Measurements from ENCODE around the gene PDSS2. TPM values are rescaled to one million over a fixed set of nuclear protein-coding genes. Genes with fewer than 3 reads are reported as not detected.
"Not testable (repeated sequence)": the region's sequence is repeated elsewhere in the genome, so short reads cannot be mapped to it uniquely, and the experiment has no call there.

PDSS2 gene
- total and polyA plus RNA-seq, 7 donors, result 9.4 to 18.5 (median 11.1) TPM

DNA sequence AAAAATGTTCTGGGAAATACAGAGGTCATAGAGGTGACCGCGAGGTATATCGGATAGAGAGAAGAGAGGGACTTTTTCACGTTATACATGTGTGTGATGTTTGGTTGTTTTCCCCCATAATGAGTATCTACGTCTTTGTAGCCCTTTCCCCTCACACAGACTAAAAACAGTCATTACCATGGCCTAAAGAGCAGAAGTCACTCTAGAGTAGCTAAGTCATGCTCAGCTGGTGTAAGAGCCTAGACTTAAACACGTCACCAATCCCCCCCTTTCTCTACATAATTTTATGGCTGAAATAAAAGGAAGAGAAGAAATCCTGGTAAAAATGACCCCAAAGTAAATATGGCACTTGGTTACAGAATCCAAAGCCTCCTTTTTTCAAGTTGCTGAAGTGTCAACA is 338.1 kb downstream of the PDSS2 start:
- Histone ChIP-seq H3K27ac (no peak overlapping the region), H3K36me3 (no peaks in the 10 kb centered on the region), H3K4me1 (peaks cover 0 to 6% (median 5%) of the 10 kb centered on the region in 4 donors), H3K4me3 (no peak overlapping the region), H3K27me3 (peaks cover 5 to 27% (median 7%) of the 10 kb centered on the region in 3 donors), H3K9me3 (no peaks in the 10 kb centered on the region)
- WGBS, 2 donors, result 90 to 93% methylated on average over 6 of the region's 6 CpGs
- TF ChIP-seq EP300 (IDR thresholded peaks at IDR 0.05) (no peak), POLR2AphosphoS5 (IDR thresholded peaks at IDR 0.05) (no peak), POLR2A (IDR thresholded peaks at IDR 0.05) (no peak)
- TF ChIP-seq, protein P1, sequence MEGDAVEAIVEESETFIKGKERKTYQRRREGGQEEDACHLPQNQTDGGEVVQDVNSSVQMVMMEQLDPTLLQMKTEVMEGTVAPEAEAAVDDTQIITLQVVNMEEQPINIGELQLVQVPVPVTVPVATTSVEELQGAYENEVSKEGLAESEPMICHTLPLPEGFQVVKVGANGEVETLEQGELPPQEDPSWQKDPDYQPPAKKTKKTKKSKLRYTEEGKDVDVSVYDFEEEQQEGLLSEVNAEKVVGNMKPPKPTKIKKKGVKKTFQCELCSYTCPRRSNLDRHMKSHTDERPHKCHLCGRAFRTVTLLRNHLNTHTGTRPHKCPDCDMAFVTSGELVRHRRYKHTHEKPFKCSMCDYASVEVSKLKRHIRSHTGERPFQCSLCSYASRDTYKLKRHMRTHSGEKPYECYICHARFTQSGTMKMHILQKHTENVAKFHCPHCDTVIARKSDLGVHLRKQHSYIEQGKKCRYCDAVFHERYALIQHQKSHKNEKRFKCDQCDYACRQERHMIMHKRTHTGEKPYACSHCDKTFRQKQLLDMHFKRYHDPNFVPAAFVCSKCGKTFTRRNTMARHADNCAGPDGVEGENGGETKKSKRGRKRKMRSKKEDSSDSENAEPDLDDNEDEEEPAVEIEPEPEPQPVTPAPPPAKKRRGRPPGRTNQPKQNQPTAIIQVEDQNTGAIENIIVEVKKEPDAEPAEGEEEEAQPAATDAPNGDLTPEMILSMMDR (IDR thresholded peaks at IDR 0.05), result no peak
- no peak for DNase-seq
- intact Hi-C loops (cut with DNase I), result no loop called here

DNA sequence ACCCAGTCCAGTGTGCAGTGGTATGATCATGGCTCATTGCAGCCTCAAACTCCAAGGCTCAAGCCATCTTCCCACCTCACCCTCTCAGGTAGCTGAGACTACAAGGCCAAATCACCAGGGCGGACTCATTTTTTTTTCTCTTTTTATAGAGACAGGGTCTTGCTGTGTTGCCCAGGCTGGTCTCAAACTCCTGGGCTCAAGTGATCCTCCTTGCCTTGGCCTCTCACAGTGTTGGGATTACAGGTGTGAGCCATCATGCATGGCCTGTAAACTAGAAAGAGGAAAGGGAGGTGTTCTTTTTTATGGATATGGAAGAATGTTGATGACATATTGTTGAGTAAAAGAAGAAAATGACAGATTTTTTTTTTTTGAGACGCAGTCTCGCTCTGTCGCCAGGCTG is 339.0 kb downstream of the PDSS2 start:
- TF ChIP-seq EP300 (IDR thresholded peaks at IDR 0.05), result no peak
- TF ChIP-seq, protein P1 (IDR thresholded peaks at IDR 0.05), result no peak
- no peak for TF ChIP-seq POLR2AphosphoS5 (IDR thresholded peaks at IDR 0.05)
- TF ChIP-seq POLR2A (IDR thresholded peaks at IDR 0.05), result no peak
- WGBS, 2 donors, result 88 to 97% methylated on average over 4 of the region's 4 CpGs
- Histone ChIP-seq H3K36me3 (no peaks in the 10 kb centered on the region), H3K27ac (no peak overlapping the region), H3K9me3 (no peaks in the 10 kb centered on the region), H3K4me1 (peaks cover 0 to 14% (median 10%) of the 10 kb centered on the region in 4 donors), H3K4me3 (no peak overlapping the region), H3K27me3 (peaks cover 5 to 30% (median 7%) of the 10 kb centered on the region in 3 donors)
- intact Hi-C loops (cut with DNase I), result no loop called here
- no peak for DNase-seq

DNA sequence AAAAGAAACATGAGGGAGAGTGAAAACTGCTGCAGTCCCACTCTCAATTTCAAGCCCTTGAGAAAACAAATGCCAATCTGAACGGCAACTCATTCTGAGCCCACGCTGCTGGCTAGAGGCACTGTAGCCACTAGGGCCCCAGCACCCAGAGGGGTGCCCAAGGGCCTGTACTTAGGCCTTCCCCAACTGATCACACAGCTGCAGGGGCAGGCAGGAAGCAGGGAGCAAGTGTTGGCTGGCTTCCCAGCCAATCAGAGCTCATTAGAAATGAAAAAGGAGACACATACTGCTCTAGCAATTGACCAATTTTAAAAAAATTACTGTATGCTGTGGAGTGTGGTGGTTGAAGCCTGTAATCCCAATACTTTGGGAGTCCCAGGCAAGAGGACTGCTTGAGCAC is 340.4 kb downstream of the PDSS2 start:
- DNase-seq, result no peak
- Histone ChIP-seq H3K4me1 (peaks cover 0 to 15% (median 11%) of the 10 kb centered on the region in 4 donors), H3K36me3 (no peaks in the 10 kb centered on the region), H3K4me3 (no peak overlapping the region), H3K27me3 (peaks cover 5 to 30% (median 7%) of the 10 kb centered on the region in 3 donors), H3K9me3 (no peaks in the 10 kb centered on the region), H3K27ac (no peak overlapping the region)
- TF ChIP-seq POLR2A (IDR thresholded peaks at IDR 0.05) (no peak), EP300 (IDR thresholded peaks at IDR 0.05) (no peak), POLR2AphosphoS5 (IDR thresholded peaks at IDR 0.05) (no peak)
- TF ChIP-seq, protein P1 (IDR thresholded peaks at IDR 0.05), result no peak
- intact Hi-C loops (cut with DNase I), result loop anchor here (10.0 kb wide), 2 partner anchors 784 to 1976 kb away; partner anchors contain the start of genes CEP57L1 and SESN1
- WGBS, 2 donors, result 74 to 82% methylated on average over 2 of the region's 2 CpGs

DNA sequence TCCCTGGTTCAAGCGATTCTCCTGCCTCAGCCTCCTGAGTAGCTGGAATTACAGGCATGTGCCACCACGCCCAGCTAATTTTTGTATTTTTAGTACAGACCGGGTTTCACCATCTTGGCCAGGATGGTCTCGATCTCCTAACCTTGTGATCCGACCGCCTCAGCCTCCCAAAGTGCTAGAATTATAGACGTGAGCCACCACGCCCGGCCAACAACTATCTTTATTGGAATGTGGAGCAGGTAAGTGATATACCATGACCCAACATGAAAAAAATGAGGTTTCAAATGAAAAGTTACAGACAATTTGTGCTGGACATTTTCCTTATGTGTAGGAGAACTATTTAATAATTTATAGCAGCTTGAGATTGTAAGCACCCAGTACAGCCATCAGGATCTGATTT is 340.8 kb downstream of the PDSS2 start:
- intact Hi-C loops (cut with DNase I), result loop anchor here (10.0 kb wide), 2 partner anchors 784 to 1976 kb away; partner anchors contain the start of genes CEP57L1 and SESN1
- H3K27ac ChIP-seq, H3K36me3 ChIP-seq, H3K4me3 ChIP-seq, DNase-seq, H3K9me3 ChIP-seq: not testable (repeated sequence)
- peaks cover 0 to 19% (median 16%) of the 10 kb centered on the region in 4 donors for H3K4me1 ChIP-seq
- H3K27me3 ChIP-seq, result peaks cover 5 to 30% (median 7%) of the 10 kb centered on the region in 3 donors
- 77 to 91% methylated on average over 9 of the region's 9 CpGs for WGBS, 2 donors

DNA sequence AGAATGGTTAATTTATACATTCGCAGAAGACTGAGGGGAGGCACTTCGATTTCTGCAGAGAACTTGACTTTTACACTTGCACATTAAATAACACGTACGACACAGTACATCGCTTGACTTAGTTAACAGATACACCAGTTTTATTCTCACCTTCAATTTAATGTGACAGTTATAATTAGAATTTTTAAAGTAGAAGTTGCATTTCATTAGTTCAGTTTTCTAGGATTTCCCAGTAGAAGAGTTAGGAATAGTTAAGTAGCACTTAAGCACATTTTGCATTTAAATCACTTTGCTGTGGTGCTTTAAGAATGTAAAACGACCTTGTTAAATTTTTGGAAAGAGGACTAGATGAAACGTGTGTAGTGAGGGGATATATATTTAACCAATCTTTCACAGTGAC is 342.4 kb downstream of the PDSS2 start:
- peaks cover 0 to 21% (median 17%) of the 10 kb centered on the region in 4 donors for H3K4me1 ChIP-seq
- no peaks in the 10 kb centered on the region for H3K9me3 ChIP-seq
- DNase-seq, result no peak
- WGBS, 2 donors, result 31 to 47% methylated on average over 7 of the region's 7 CpGs
- TF ChIP-seq POLR2AphosphoS5 (IDR thresholded peaks at IDR 0.05), result peak in 1 of 4 donors; percentile 4
- TF ChIP-seq POLR2A (IDR thresholded peaks at IDR 0.05), result no peak
- intact Hi-C loops (cut with DNase I), result loop anchor here (10.0 kb wide), 2 partner anchors 782 to 1978 kb away; partner anchors contain the start of genes CEP57L1 and SESN1
- no peak overlapping the region for H3K27ac ChIP-seq
- H3K36me3 ChIP-seq, result no peaks in the 10 kb centered on the region
- H3K27me3 ChIP-seq, result peaks cover 5 to 30% (median 7%) of the 10 kb centered on the region in 3 donors
- no peak overlapping the region for H3K4me3 ChIP-seq
